Astrocyte of the spinal cord (primary cell): ENCODE measurements around the gene OR13C2.

ENCODE experiments used
- DNase-seq: peaks from one replicate; pipeline ENCODE4 v3.0.0; 2011; ENCODE audit warnings: low read depth, low spot score
- H3K4me3 ChIP-seq: 2 replicates; pipeline ENCODE4 v1.5.1; 2011; ENCODE audit warnings: low read depth, mild to moderate bottlenecking, low read length, moderate library complexity
- in situ Hi-C: cut with HindIII; loops from 2 replicates; pipeline ENCODE4 v1.10.0; 2017; ENCODE audit warnings: low sequenced_read_pairs
- TF ChIP-seq, protein P1 (sequence below): IDR thresholded peaks from 2 replicates; pipeline ENCODE4 v1.5.1; 2012; ENCODE audit warnings: low read depth, mild to moderate bottlenecking, low read length, inconsistent platforms

The OR13C2 gene

GRCh38 chr9:104577263-104577662 is 28.2 kb downstream of the OR13C2 start:
- H3K4me3 ChIP-seq, result no peak overlapping the region

DNA sequence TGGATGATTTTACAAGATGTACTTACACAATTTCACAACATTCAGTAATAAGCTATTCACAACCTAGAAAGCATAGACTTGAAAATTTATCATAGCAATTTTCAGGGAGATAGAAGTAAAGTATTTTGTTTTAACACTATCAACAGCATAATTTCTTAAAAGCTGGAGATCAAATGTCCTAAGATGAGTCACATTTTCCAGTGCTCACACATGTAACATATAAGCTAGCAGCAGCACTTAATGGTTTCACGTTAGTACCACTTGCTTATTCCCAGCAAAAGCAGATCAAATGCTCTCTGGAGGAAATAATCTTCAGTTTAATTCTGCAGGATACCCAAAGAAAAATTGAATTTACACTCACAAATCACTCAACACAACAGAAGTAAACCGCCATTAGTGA is 30.0 kb downstream of the OR13C2 start:
- TF ChIP-seq, protein P1, sequence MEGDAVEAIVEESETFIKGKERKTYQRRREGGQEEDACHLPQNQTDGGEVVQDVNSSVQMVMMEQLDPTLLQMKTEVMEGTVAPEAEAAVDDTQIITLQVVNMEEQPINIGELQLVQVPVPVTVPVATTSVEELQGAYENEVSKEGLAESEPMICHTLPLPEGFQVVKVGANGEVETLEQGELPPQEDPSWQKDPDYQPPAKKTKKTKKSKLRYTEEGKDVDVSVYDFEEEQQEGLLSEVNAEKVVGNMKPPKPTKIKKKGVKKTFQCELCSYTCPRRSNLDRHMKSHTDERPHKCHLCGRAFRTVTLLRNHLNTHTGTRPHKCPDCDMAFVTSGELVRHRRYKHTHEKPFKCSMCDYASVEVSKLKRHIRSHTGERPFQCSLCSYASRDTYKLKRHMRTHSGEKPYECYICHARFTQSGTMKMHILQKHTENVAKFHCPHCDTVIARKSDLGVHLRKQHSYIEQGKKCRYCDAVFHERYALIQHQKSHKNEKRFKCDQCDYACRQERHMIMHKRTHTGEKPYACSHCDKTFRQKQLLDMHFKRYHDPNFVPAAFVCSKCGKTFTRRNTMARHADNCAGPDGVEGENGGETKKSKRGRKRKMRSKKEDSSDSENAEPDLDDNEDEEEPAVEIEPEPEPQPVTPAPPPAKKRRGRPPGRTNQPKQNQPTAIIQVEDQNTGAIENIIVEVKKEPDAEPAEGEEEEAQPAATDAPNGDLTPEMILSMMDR, result no peak
- H3K4me3 ChIP-seq, result no peak overlapping the region

More at GRCh38 chr9:104577263-104577662, 28.2 kb downstream of the OR13C2 start:
- TF ChIP-seq, protein P1, result no peak
- in situ Hi-C loops, result no loop called here
- DNase-seq, result no peak

GRCh38 chr9:104572612-104573011 is 32.8 kb downstream of the OR13C2 start:
- in situ Hi-C loops, result no loop called here
- TF ChIP-seq, protein P1, result no peak
- DNase-seq, result no peak
- no peak overlapping the region for H3K4me3 ChIP-seq

More for the DNA sequence above, 30.0 kb downstream of the OR13C2 start:
- in situ Hi-C loops, result no loop called here
- no peak for DNase-seq

DNA sequence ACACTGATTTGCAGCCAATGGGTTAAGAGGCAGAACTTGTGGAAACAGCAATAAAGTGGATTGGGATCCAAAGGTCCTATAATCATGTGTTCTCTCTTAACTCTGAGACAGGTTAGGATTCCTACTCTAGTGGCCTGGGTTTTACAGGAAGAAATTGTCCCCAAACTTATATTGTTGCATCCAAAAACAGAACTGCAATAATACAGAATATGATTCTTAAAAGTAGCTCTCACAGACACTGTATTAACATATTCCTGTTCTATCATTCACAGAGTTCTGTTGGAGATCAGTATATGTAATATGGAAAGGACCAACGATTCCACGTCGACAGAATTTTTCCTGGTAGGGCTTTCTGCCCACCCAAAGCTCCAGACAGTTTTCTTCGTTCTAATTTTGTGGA is 36.6 kb downstream of the OR13C2 start, which contains the start of gene OR13C8:
OR13C8 (plus strand) TSS at position 301 of the 400 bp plus-strand sequence; CDS start at position 301, 0 bp downstream.
- in situ Hi-C loops, result no loop called here
- no peak within 1 kb of the TSS for H3K4me3 ChIP-seq
- DNase-seq, result no peak
- TF ChIP-seq, protein P1, result no peak

DNA sequence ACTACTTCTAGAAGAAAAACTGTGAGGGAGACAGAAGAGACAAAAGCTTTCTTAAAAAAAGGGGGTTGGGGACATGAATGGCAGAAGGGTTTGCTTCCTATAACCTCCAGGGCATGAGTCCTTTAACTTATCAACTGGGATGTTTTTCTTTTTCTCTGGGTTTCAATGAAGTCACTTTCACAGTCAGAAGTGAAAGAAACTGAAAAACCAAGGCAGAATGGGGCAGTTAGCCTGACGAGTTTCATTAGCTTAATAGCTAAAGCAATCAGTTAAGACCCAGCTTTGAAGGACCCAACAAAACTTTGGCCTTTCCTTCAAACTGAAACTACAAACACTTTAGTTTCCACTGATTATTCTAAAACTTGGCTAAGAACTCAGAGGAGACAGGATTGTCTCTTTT is 41.1 kb downstream of the OR13C2 start:
- TF ChIP-seq, protein P1, result no peak
- no peak for DNase-seq
- in situ Hi-C loops, result no loop called here
- H3K4me3 ChIP-seq, result no peak overlapping the region

DNA sequence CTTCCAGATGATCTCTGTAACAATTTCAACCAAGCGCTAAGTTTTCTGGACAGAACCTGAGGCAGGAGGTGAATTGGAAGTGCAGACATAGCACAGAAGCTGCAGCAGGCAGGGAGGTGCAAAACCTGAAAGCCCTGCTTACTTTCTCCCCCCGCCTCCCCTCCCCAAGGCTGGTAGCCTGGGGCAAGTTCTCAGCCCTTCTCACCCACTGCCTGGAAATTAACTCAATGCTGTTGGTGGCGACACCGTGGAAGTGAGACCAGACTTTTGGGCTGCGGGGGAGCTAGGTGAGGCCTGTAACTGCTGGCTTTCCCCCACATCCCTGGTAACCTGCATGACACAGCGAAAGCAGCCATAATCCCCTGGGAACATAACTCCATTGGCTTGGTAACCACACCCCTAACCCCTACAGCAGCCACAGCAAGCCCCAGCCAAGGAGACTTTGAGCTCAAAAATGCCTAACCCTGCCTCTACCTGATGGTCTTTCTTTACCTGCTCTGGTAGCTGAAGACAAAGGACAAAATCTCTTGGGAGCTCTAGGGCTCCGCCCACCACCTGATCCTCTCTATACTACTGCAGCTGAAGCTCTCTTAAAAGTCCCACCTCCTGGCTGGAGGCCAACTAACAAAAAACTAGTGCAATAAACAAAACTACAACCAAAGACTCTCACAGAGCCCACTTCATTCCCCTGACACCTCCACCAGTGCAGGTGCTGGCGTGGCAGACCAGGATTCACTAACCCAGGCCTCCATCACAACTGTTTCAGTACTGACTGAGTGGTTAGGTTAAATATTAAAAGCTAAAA is 48.4 kb downstream of the OR13C2 start:
- TF ChIP-seq, protein P1, result no peak
- no peak for DNase-seq
- no peak overlapping the region for H3K4me3 ChIP-seq
- in situ Hi-C loops, result no loop called here
